GM23338 (cell line): Measurements from ENCODE around the gene CYP21A2. TPM values are rescaled to one million over a fixed set of nuclear protein-coding genes. Genes with fewer than 3 reads are reported as not detected.

Experiments used
- ATAC-seq: fragments of 200-7000 bp; cut with Tn5 transposase; 3 replicates; pipeline ENCODE4 v1.9.1; 2020
- DNase-seq: peaks from one replicate; pipeline ENCODE4 v3.0.0-alpha.2; 2015; ENCODE audit warnings: low spot score
- H2AFZ ChIP-seq: fragments of 200-600 bp; sonication (generic); 2 replicates; pipeline ENCODE4 v1.8.0; 2016; ENCODE audit warnings: antibody characterized with exemption, mild to moderate bottlenecking, moderate library complexity
- H3F3A ChIP-seq: fragments of 200-600 bp; sonication (generic); replicated peaks from 2 replicates; pipeline ENCODE4 v1.8.0; 2017; ENCODE audit warnings: antibody characterized with exemption, mixed run types, low read depth
- H3K27ac ChIP-seq: fragments of 200-600 bp; sonication (generic); 2 replicates; pipeline ENCODE4 v1.6.1; 2016; ENCODE audit warnings: low read depth
- H3K27me3 ChIP-seq: fragments of 200-600 bp; sonication (generic); 2 replicates; pipeline ENCODE4 v1.8.0; 2016; ENCODE audit warnings: mild to moderate bottlenecking, mixed run types, moderate library complexity; ENCODE audit not compliant: insufficient read depth
- H3K36me3 ChIP-seq: fragments of 200-600 bp; sonication (generic); 2 replicates; pipeline ENCODE4 v1.8.0; 2016; ENCODE audit warnings: mild to moderate bottlenecking; ENCODE audit not compliant: insufficient read depth
- H3K4me1 ChIP-seq: fragments of 200-600 bp; sonication (generic); 2 replicates; pipeline ENCODE4 v1.8.0; 2016; ENCODE audit warnings: mild to moderate bottlenecking, moderate library complexity; ENCODE audit not compliant: insufficient read depth
- H3K4me2 ChIP-seq: fragments of 200-600 bp; sonication (generic); 2 replicates; pipeline ENCODE4 v1.7.1; 2017; ENCODE audit warnings: mixed run types
- H3K4me3 ChIP-seq: fragments of 200-600 bp; sonication (generic); 2 replicates; pipeline ENCODE4 v1.6.1; 2016; ENCODE audit warnings: mixed run types
- H3K79me2 ChIP-seq: fragments of 200-600 bp; sonication (generic); replicated peaks from 2 replicates; pipeline ENCODE4 v1.8.0; 2017; ENCODE audit warnings: mild to moderate bottlenecking; ENCODE audit not compliant: insufficient read depth
- H3K9me2 ChIP-seq: fragments of 200-600 bp; sonication (generic); 2 replicates; pipeline ENCODE4 v1.8.0; 2017; ENCODE audit not compliant: insufficient read depth
- H4K20me1 ChIP-seq: fragments of 200-600 bp; sonication (generic); replicated peaks from 2 replicates; pipeline ENCODE4 v1.8.0; 2017; ENCODE audit warnings: mild to moderate bottlenecking; ENCODE audit not compliant: insufficient read depth
- H3K27ac Mint-ChIP-seq: 2 replicates; pipeline ENCODE4 v1.8.0; 2020; ENCODE audit warnings: inconsistent platforms, mild to moderate bottlenecking, moderate library complexity, mixed read lengths
- H3K27me3 Mint-ChIP-seq: 3 replicates; pipeline ENCODE4 v1.8.0; 2022; ENCODE audit warnings: low read depth, mild to moderate bottlenecking, moderate library complexity, mixed read lengths, inconsistent platforms; ENCODE audit not compliant: insufficient read depth, poor library complexity
- H3K36me3 Mint-ChIP-seq: 3 replicates; pipeline ENCODE4 v1.8.0; 2021; ENCODE audit warnings: low read depth, mild to moderate bottlenecking, inconsistent platforms, moderate library complexity, mixed read lengths
- H3K4me1 Mint-ChIP-seq: 3 replicates; pipeline ENCODE4 v1.8.0; 2020; ENCODE audit warnings: mild to moderate bottlenecking, inconsistent platforms, mixed read lengths
- H3K4me3 Mint-ChIP-seq: 3 replicates; pipeline ENCODE4 v1.8.0; 2021; ENCODE audit warnings: moderate library complexity, mild to moderate bottlenecking, inconsistent platforms, mixed read lengths
- H3K9me3 Mint-ChIP-seq: 3 replicates; pipeline ENCODE4 v1.8.0; 2020; ENCODE audit warnings: moderate library complexity, mild to moderate bottlenecking, inconsistent platforms, mixed read lengths
- CREB1 ChIP-seq: fragments of 250-450 bp; sonication (Bioruptor Pico); IDR thresholded peaks from 2 replicates; pipeline ENCODE4 v1.5.0; 2020; ENCODE audit warnings: low read depth, mild to moderate bottlenecking, moderate library complexity
- ETS1 ChIP-seq: IDR thresholded peaks from 2 replicates; pipeline ENCODE4 v1.6.1; 2016; ENCODE audit warnings: antibody characterized with exemption
- EZH2 ChIP-seq: fragments of 200-600 bp; sonication (generic); IDR thresholded peaks from one replicate; pipeline ENCODE4 v1.8.0; 2017; ENCODE audit warnings: antibody characterized with exemption, mild to moderate bottlenecking, low read depth; ENCODE audit not compliant: unreplicated experiment
- EZH2phosphoT487 ChIP-seq: fragments of 200-600 bp; sonication (generic); IDR thresholded peaks from one replicate; pipeline ENCODE4 v1.8.1; 2018; ENCODE audit warnings: antibody characterized with exemption; ENCODE audit not compliant: unreplicated experiment
- JUNB ChIP-seq: IDR thresholded peaks from one replicate; pipeline ENCODE4 v1.6.1; 2016; ENCODE audit warnings: antibody characterized with exemption; ENCODE audit not compliant: unreplicated experiment
- NANOG ChIP-seq: IDR thresholded peaks from 2 replicates; pipeline ENCODE4 v1.6.1; 2016; ENCODE audit warnings: antibody characterized with exemption, borderline replicate concordance
- POLR2AphosphoS5 ChIP-seq: IDR thresholded peaks from 2 replicates; pipeline ENCODE4 v1.6.1; 2016; ENCODE audit warnings: antibody characterized with exemption, low read depth
- STAT1 ChIP-seq: IDR thresholded peaks from one replicate; pipeline ENCODE4 v1.6.1; 2016; ENCODE audit warnings: antibody characterized with exemption; ENCODE audit not compliant: unreplicated experiment
- ZNF114 ChIP-seq: fragments of 250-450 bp; sonication (Bioruptor Pico); IDR thresholded peaks from 2 replicates; pipeline ENCODE4 v1.5.0; 2020; ENCODE audit warnings: mild to moderate bottlenecking, moderate library complexity
- ZNF331 ChIP-seq: fragments of 250-450 bp; sonication (Bioruptor Pico); IDR thresholded peaks from 2 replicates; pipeline ENCODE4 v1.5.0; 2020; ENCODE audit warnings: low read depth, mild to moderate bottlenecking, moderate library complexity
- polyA plus RNA-seq: library from polyadenylated mRNA; unstranded; fragments of >200 nt; fragmentation: Nextera tagmentation; extraction: Ambion mirVana; gene quantifications from 2 replicates; pipeline ENCODE4 v1.2.1, GENCODE V29; 2016
- total RNA-seq: library from RNA; depleted of rRNA; stranded (reverse); fragments of >200 nt; shearing (Covaris generic); gene quantifications from 2 replicates; pipeline ENCODE4 v1.2.3, GENCODE V29; 2014
- TF ChIP-seq, protein P1 (sequence below): IDR thresholded peaks from one replicate; pipeline ENCODE4 v1.6.1; 2018; ENCODE audit warnings: antibody characterized with exemption; ENCODE audit not compliant: unreplicated experiment
- TF ChIP-seq, protein P2 (sequence below), 2 experiments: fragments of 200-600 bp in 1 of 2; sonication (generic) in 1 of 2; conservative IDR thresholded peaks; 2 replicates each; pipeline versions ENCODE4 v1.5.1 to v1.6.1; 2016 to 2017; ENCODE audit warnings: antibody characterized with exemption in 2 of 2, low read depth in 2 of 2, mild to moderate bottlenecking in 2 of 2, moderate library complexity in 1 of 2

The CYP21A2 gene
- total and polyA plus RNA-seq, 2 experiments from 2014 or later: 0.10 TPM; not detected in 1

DNA sequence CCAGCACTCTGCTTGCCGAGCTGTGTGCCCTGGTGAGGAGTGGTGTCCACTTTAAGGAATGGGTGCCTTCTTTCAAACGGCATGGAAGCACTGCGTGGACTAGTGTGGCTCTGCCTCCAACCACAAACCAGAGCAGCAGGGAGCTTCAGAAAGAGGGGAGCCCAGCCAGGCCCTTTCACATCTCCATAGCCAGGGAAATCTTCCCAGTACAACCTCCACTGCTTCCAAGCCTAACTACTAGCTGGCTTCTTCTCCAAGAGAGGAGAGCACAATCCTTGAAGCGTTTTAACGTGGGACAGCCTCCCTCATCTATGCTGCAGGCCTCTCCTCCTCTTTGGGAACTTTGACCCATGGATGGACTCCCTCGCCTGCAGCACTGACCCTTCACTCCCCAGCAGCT lies 44.3 kb downstream of the CYP21A2 start:
- H3K27ac ChIP-seq: no peak overlapping the region
- no peak for TF ChIP-seq JUNB
- no peak for TF ChIP-seq EZH2phosphoT487
- TF ChIP-seq ZNF331 (CRISPR knock-in tag): no peak
- no peak for TF ChIP-seq EZH2
- TF ChIP-seq, protein P1, sequence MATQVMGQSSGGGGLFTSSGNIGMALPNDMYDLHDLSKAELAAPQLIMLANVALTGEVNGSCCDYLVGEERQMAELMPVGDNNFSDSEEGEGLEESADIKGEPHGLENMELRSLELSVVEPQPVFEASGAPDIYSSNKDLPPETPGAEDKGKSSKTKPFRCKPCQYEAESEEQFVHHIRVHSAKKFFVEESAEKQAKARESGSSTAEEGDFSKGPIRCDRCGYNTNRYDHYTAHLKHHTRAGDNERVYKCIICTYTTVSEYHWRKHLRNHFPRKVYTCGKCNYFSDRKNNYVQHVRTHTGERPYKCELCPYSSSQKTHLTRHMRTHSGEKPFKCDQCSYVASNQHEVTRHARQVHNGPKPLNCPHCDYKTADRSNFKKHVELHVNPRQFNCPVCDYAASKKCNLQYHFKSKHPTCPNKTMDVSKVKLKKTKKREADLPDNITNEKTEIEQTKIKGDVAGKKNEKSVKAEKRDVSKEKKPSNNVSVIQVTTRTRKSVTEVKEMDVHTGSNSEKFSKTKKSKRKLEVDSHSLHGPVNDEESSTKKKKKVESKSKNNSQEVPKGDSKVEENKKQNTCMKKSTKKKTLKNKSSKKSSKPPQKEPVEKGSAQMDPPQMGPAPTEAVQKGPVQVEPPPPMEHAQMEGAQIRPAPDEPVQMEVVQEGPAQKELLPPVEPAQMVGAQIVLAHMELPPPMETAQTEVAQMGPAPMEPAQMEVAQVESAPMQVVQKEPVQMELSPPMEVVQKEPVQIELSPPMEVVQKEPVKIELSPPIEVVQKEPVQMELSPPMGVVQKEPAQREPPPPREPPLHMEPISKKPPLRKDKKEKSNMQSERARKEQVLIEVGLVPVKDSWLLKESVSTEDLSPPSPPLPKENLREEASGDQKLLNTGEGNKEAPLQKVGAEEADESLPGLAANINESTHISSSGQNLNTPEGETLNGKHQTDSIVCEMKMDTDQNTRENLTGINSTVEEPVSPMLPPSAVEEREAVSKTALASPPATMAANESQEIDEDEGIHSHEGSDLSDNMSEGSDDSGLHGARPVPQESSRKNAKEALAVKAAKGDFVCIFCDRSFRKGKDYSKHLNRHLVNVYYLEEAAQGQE: no peak
- no peak for TF ChIP-seq STAT1
- H3K79me2 ChIP-seq: no peaks in the 10 kb centered on the region
- H3F3A ChIP-seq: no peaks in the 10 kb centered on the region
- H3K36me3 ChIP-seq: no peaks in the 10 kb centered on the region
- no peaks in the 10 kb centered on the region for H3K9me2 ChIP-seq
- H3K4me2 ChIP-seq: no peak overlapping the region
- H3K4me1 ChIP-seq: 0 out of 2 replicates have a peak, but pooled peaks cover 3% of the 10 kb centered on the region
- DNase-seq (no peak), ATAC-seq (no peak)
- peaks cover 11% of the 10 kb centered on the region for H3K27me3 ChIP-seq
- no peak overlapping the region for H3K4me3 Mint-ChIP-seq
- no peak overlapping the region for H3K27ac Mint-ChIP-seq
- H3K9me3 Mint-ChIP-seq: no peaks in the 10 kb centered on the region; the same call in 2 of the 3 replicates
- H4K20me1 ChIP-seq: no peaks in the 10 kb centered on the region
- peaks cover 9% of the 10 kb centered on the region; the same call in 1 of the 3 replicates for H3K4me1 Mint-ChIP-seq
- no peaks in the 10 kb centered on the region; the same call in 2 of the 3 replicates for H3K36me3 Mint-ChIP-seq
- peaks cover 21% of the 10 kb centered on the region for H3K27me3 Mint-ChIP-seq
- H3K4me3 ChIP-seq: no peak overlapping the region
- no peak overlapping the region for H2AFZ ChIP-seq

- peaks cover 21% of the 10 kb centered on the region for H3K27me3 Mint-ChIP-seq
- DNase-seq (no peak), ATAC-seq (no peak)
- Histone ChIP-seq H3K79me2 (no peaks in the 10 kb centered on the region), H3K27ac (no peak overlapping the region), H3K4me1 (peaks cover 3% of the 10 kb centered on the region; the same call in 1 of the 2 replicates), H3K4me2 (no peak overlapping the region), H3K4me3 (no peak overlapping the region), H4K20me1 (no peaks in the 10 kb centered on the region), H3F3A (no peaks in the 10 kb centered on the region), H3K36me3 (no peaks in the 10 kb centered on the region), H3K27me3 (peaks cover 11% of the 10 kb centered on the region), H2AFZ (no peak overlapping the region), H3K9me2 (no peaks in the 10 kb centered on the region)
- H3K4me3 Mint-ChIP-seq: no peak overlapping the region
- H3K9me3 Mint-ChIP-seq: no peaks in the 10 kb centered on the region; the same call in 2 of the 3 replicates
- H3K36me3 Mint-ChIP-seq: no peaks in the 10 kb centered on the region; the same call in 2 of the 3 replicates
- peaks cover 10% of the 10 kb centered on the region; the same call in 2 of the 3 replicates for H3K4me1 Mint-ChIP-seq
- TF ChIP-seq EZH2phosphoT487 (no peak), CREB1 (CRISPR knock-in tag) (no peak), POLR2AphosphoS5 (no peak), ZNF114 (CRISPR knock-in tag) (no peak), EZH2 (no peak), STAT1 (no peak), NANOG (no peak), ETS1 (no peak), ZNF331 (CRISPR knock-in tag) (no peak)
- TF ChIP-seq, protein P2, sequence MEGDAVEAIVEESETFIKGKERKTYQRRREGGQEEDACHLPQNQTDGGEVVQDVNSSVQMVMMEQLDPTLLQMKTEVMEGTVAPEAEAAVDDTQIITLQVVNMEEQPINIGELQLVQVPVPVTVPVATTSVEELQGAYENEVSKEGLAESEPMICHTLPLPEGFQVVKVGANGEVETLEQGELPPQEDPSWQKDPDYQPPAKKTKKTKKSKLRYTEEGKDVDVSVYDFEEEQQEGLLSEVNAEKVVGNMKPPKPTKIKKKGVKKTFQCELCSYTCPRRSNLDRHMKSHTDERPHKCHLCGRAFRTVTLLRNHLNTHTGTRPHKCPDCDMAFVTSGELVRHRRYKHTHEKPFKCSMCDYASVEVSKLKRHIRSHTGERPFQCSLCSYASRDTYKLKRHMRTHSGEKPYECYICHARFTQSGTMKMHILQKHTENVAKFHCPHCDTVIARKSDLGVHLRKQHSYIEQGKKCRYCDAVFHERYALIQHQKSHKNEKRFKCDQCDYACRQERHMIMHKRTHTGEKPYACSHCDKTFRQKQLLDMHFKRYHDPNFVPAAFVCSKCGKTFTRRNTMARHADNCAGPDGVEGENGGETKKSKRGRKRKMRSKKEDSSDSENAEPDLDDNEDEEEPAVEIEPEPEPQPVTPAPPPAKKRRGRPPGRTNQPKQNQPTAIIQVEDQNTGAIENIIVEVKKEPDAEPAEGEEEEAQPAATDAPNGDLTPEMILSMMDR (conservative IDR thresholded peaks at IDR 0.05; ENCODE audit: low read depth in 2 of 2): no peak
- TF ChIP-seq, protein P1: no peak
- H3K27ac Mint-ChIP-seq: no peak overlapping the region
Observed at GRCh38 chr6:32082935-32083334, 44.7 kb downstream of the CYP21A2 start.
